ENCODE data around the gene NPC1.

The NPC1 gene

GRCh38 chr18:23608211-23608610, 21.9 kb upstream of the NPC1 start:
- TF ChIP-seq TAF1 (IDR thresholded peaks at IDR 0.05; ENCODE audit: borderline replicate concordance, low read depth, low read length) (no peak), POLR2A (IDR thresholded peaks at IDR 0.05; ENCODE audit: low read depth, low read length) (no peak), POLR2AphosphoS5 (IDR thresholded peaks at IDR 0.05; ENCODE audit: low read depth, low read length) (no peak)
- FAIRE-seq (no peak), DNase-seq (ENCODE audit: insufficient read length) (no peak)

GRCh38 chr18:23605941-23606340, 19.6 kb upstream of the NPC1 start:
- no peak for TF ChIP-seq POLR2AphosphoS5 (IDR thresholded peaks at IDR 0.05; ENCODE audit: low read depth, low read length)
- TF ChIP-seq POLR2A (IDR thresholded peaks at IDR 0.05; ENCODE audit: low read depth, low read length) = no peak
- no peak for TF ChIP-seq TAF1 (IDR thresholded peaks at IDR 0.05; ENCODE audit: borderline replicate concordance, low read depth, low read length)
- DNase-seq (ENCODE audit: insufficient read length) = no peak
- no peak for FAIRE-seq

- TF ChIP-seq TAF1 (IDR thresholded peaks at IDR 0.05; ENCODE audit: borderline replicate concordance, low read depth, low read length) = no peak
- TF ChIP-seq POLR2AphosphoS5 (IDR thresholded peaks at IDR 0.05; ENCODE audit: low read depth, low read length) = no peak
- TF ChIP-seq POLR2A (IDR thresholded peaks at IDR 0.05; ENCODE audit: low read depth, low read length) = no peak
- DNase-seq (ENCODE audit: insufficient read length) = no peak
- no peak for FAIRE-seq
These were observed 13.5 kb upstream of the NPC1 start for GRCh38 chr18:23599809-23600208.

GRCh38 chr18:23596183-23596582, 9.9 kb upstream of the NPC1 start:
- TF ChIP-seq POLR2AphosphoS5 (IDR thresholded peaks at IDR 0.05; ENCODE audit: low read depth, low read length) (no peak), POLR2A (IDR thresholded peaks at IDR 0.05; ENCODE audit: low read depth, low read length) (no peak), TAF1 (IDR thresholded peaks at IDR 0.05; ENCODE audit: borderline replicate concordance, low read depth, low read length) (no peak)
- FAIRE-seq (no peak), DNase-seq (ENCODE audit: insufficient read length) (no peak)

GRCh38 chr18:23595591-23595990, 9.3 kb upstream of the NPC1 start:
- no peak for DNase-seq (ENCODE audit: insufficient read length)
- TF ChIP-seq POLR2A (IDR thresholded peaks at IDR 0.05; ENCODE audit: low read depth, low read length) (no peak), POLR2AphosphoS5 (IDR thresholded peaks at IDR 0.05; ENCODE audit: low read depth, low read length) (no peak), TAF1 (IDR thresholded peaks at IDR 0.05; ENCODE audit: borderline replicate concordance, low read depth, low read length) (no peak)
- FAIRE-seq = no peak

GRCh38 chr18:23593720-23594119, 7.4 kb upstream of the NPC1 start:
- TF ChIP-seq POLR2AphosphoS5 (IDR thresholded peaks at IDR 0.05; ENCODE audit: low read depth, low read length) = no peak
- TF ChIP-seq POLR2A (IDR thresholded peaks at IDR 0.05; ENCODE audit: low read depth, low read length) = no peak
- no peak for TF ChIP-seq TAF1 (IDR thresholded peaks at IDR 0.05; ENCODE audit: borderline replicate concordance, low read depth, low read length)
- FAIRE-seq (no peak), DNase-seq (ENCODE audit: insufficient read length) (no peak)

GRCh38 chr18:23592911-23593310, 6.6 kb upstream of the NPC1 start:
- DNase-seq (ENCODE audit: insufficient read length) = no peak
- TF ChIP-seq POLR2A (IDR thresholded peaks at IDR 0.05; ENCODE audit: low read depth, low read length) (no peak), TAF1 (IDR thresholded peaks at IDR 0.05; ENCODE audit: borderline replicate concordance, low read depth, low read length) (no peak), POLR2AphosphoS5 (IDR thresholded peaks at IDR 0.05; ENCODE audit: low read depth, low read length) (no peak)
- FAIRE-seq = no peak

GRCh38 chr18:23591011-23591410, 4.7 kb upstream of the NPC1 start:
- no peak for TF ChIP-seq POLR2AphosphoS5 (IDR thresholded peaks at IDR 0.05; ENCODE audit: low read depth, low read length)
- no peak for TF ChIP-seq POLR2A (IDR thresholded peaks at IDR 0.05; ENCODE audit: low read depth, low read length)
- TF ChIP-seq TAF1 (IDR thresholded peaks at IDR 0.05; ENCODE audit: borderline replicate concordance, low read depth, low read length) = no peak
- DNase-seq (ENCODE audit: insufficient read length) (no peak), FAIRE-seq (no peak)

GRCh38 chr18:23588836-23589560, 2.7 kb upstream of the NPC1 start:
- DNase-seq (ENCODE audit: insufficient read length) (no peak), FAIRE-seq (no peak)
- no peak for TF ChIP-seq POLR2AphosphoS5 (IDR thresholded peaks at IDR 0.05; ENCODE audit: low read depth, low read length)
- TF ChIP-seq POLR2A (IDR thresholded peaks at IDR 0.05; ENCODE audit: low read depth, low read length) = no peak
- no peak for TF ChIP-seq TAF1 (IDR thresholded peaks at IDR 0.05; ENCODE audit: borderline replicate concordance, low read depth, low read length)

- no peak for FAIRE-seq
- TF ChIP-seq POLR2AphosphoS5 (IDR thresholded peaks at IDR 0.05; ENCODE audit: low read depth, low read length) (no peak), POLR2A (IDR thresholded peaks at IDR 0.05; ENCODE audit: low read depth, low read length) (no peak), TAF1 (IDR thresholded peaks at IDR 0.05; ENCODE audit: borderline replicate concordance, low read depth, low read length) (no peak)
- no peak for DNase-seq (ENCODE audit: insufficient read length)
These were observed 925 bp upstream of the NPC1 start for GRCh38 chr18:23587220-23587642.

GRCh38 chr18:23585897-23586248, 433 bp downstream of the NPC1 start:
- FAIRE-seq = no peak
- no peak for DNase-seq (ENCODE audit: insufficient read length)
- TF ChIP-seq POLR2A (IDR thresholded peaks at IDR 0.05; ENCODE audit: low read depth, low read length) = no peak
- TF ChIP-seq TAF1 (IDR thresholded peaks at IDR 0.05; ENCODE audit: borderline replicate concordance, low read depth, low read length) = no peak
- TF ChIP-seq POLR2AphosphoS5 (IDR thresholded peaks at IDR 0.05; ENCODE audit: low read depth, low read length) = no peak

- TF ChIP-seq POLR2A (IDR thresholded peaks at IDR 0.05; ENCODE audit: low read depth, low read length) (no peak), POLR2AphosphoS5 (IDR thresholded peaks at IDR 0.05; ENCODE audit: low read depth, low read length) (no peak), TAF1 (IDR thresholded peaks at IDR 0.05; ENCODE audit: borderline replicate concordance, low read depth, low read length) (no peak)
- DNase-seq (ENCODE audit: insufficient read length) (no peak), FAIRE-seq (no peak)
These were observed 1.1 kb downstream of the NPC1 start for GRCh38 chr18:23585007-23585871.
